Heart right ventricle (tissue), 16 donors: ENCODE results near the gene ADARB2. TPM values are rescaled to one million over a fixed set of nuclear protein-coding genes. Genes with fewer than 3 reads are reported as not detected.

ENCODE experiments used
- ATAC-seq, 8 donors: fragments of 200-7000 bp; cut with Tn5 transposase; one replicate each; pipeline ENCODE4 v1.9.1; 2020; ENCODE audit warnings: mild to moderate bottlenecking in 8 of 8, moderate library complexity in 8 of 8, moderate number of reproducible peaks in 1 of 8
- DNase-seq, 2 donors: peaks; one replicate each; pipeline ENCODE4 v3.0.0-alpha.2; 2020
- H3K27ac ChIP-seq, 10 donors: fragments of 200-600 bp; sonication (generic) in 2 of 10; one replicate each; pipeline versions ENCODE4 v1.5.0 to v1.8.0; 2020 to 2022; ENCODE audit warnings: mild to moderate bottlenecking in 3 of 10
- H3K27me3 ChIP-seq, 7 donors: fragments of 200-600 bp; one replicate each; pipeline ENCODE4 v1.8.0; 2021 to 2022; ENCODE audit warnings: mild to moderate bottlenecking in 2 of 7
- H3K36me3 ChIP-seq, 9 donors: fragments of 200-600 bp; sonication (generic) in 1 of 9; one replicate each; pipeline versions ENCODE4 v1.5.0 to v1.8.0; 2020 to 2022; ENCODE audit warnings: mild to moderate bottlenecking in 2 of 9
- H3K4me1 ChIP-seq, 9 donors: fragments of 200-600 bp; sonication (generic) in 1 of 9; one replicate each; pipeline versions ENCODE4 v1.5.0 to v1.8.0; 2020 to 2022; ENCODE audit warnings: mild to moderate bottlenecking in 4 of 9
- H3K4me3 ChIP-seq, 10 donors: fragments of 200-600 bp; sonication (generic) in 2 of 10; one replicate each; pipeline versions ENCODE4 v1.5.0 to v1.8.0; 2020 to 2022; ENCODE audit warnings: mild to moderate bottlenecking in 7 of 10, moderate library complexity in 2 of 10
- H3K9me3 ChIP-seq, 11 donors: fragments of 200-600 bp in 10 of 11; sonication (generic) in 2 of 11; one replicate each; pipeline versions ENCODE4 v1.5.0 to v1.8.0; 2013 to 2022; ENCODE audit warnings: mild to moderate bottlenecking in 2 of 11, control low read depth in 1 of 11, moderate library complexity in 1 of 11
- WGBS, 2 donors: extraction: QIAGEN DNeasy Blood & Tissue Kit; methylation state at CpG; one replicate each; pipeline ENCODE4 v1.1.7; 2013; ENCODE audit warnings: inconsistent platforms in 1 of 2; 5-methylcytosine and 5-hydroxymethylcytosine counted together
- intact Hi-C, 10 donors: fragments of 100-400 bp; cut with DNase I; formaldehyde crosslinking; loops; one replicate each; pipeline versions ENCODE4 v1.11.1 to v1.14.2; 2022
- polyA plus RNA-seq, 2 donors: library from polyadenylated mRNA; stranded (reverse); fragments of 200-250 nt; gene quantifications; one replicate each; pipeline ENCODE4 v1.2.3, GENCODE V29; 2013
- total RNA-seq, 10 donors: library from RNA; stranded (reverse); fragmentation: NEBNext Ultra II Directional in 3 of 10; extraction: Animal tissue kit (Norgen Biotek cat#: 25700) in 3 of 10; gene quantifications; one replicate each; pipeline versions ENCODE4 v1.2.1 to v1.2.4, GENCODE V29; 2021 to 2023
- TF ChIP-seq, protein P1 (sequence below), 9 donors: fragments of 200-600 bp; sonication (generic) in 2 of 9; IDR thresholded peaks; one replicate each; pipeline versions ENCODE4 v1.5.0 to v1.8.0; 2021 to 2022; ENCODE audit warnings: antibody characterized with exemption in 9 of 9, mild to moderate bottlenecking in 5 of 9, moderate library complexity in 1 of 9
- donor health status: Arrhythmogenic right ventricular cardiomyopathy.
- donor health status: ischemic (EF 13 %, LVEDD 7.1; RV severe dilation, severe dysfunction).
- donor health status: healthy with polysubstance abuse.
- donor health status: DM: no; HTN: yes; CAD: no.
- donor health status: DM: no; HTN: no; CAD: no.
- donor health status: ischemic (EF 25% LVEDD 6.9; RV normal size, moderate dysfunction).
- donor health status: ischemic (EF 25% LVEDD 5.7; RV mildly dilated, moderate dysfunction).
- donor health status: healthy.
- donor health status: DM: yes; HTN: yes; CAD: no.
- donor health status: Ischemic cardiomyopathy.
- donor health status: ischemic (EF 35%, LVEDD 5.7; RV mildly dilated, moderate dysfunction).
- donor health status: nonischemic (EF 11% LVEDD 7.7; RV severe dilation, severe dysfunction).
- donor health status: DM: yes; HTN: yes; CAD: no.
- donor health status: PGD.
- donor health status: ischemic (EF 29% LVEDD 5.4; RV normal size, mild dysfunction).
- donor health status: nonischemic (EF 23%, LVEDD 6.1; RV moderate dilation, normal function).

ADARB2 gene
- total and polyA plus RNA-seq, 12 donors = 0.08 to 0.47 (median 0.17) TPM; not detected in 2

DNA sequence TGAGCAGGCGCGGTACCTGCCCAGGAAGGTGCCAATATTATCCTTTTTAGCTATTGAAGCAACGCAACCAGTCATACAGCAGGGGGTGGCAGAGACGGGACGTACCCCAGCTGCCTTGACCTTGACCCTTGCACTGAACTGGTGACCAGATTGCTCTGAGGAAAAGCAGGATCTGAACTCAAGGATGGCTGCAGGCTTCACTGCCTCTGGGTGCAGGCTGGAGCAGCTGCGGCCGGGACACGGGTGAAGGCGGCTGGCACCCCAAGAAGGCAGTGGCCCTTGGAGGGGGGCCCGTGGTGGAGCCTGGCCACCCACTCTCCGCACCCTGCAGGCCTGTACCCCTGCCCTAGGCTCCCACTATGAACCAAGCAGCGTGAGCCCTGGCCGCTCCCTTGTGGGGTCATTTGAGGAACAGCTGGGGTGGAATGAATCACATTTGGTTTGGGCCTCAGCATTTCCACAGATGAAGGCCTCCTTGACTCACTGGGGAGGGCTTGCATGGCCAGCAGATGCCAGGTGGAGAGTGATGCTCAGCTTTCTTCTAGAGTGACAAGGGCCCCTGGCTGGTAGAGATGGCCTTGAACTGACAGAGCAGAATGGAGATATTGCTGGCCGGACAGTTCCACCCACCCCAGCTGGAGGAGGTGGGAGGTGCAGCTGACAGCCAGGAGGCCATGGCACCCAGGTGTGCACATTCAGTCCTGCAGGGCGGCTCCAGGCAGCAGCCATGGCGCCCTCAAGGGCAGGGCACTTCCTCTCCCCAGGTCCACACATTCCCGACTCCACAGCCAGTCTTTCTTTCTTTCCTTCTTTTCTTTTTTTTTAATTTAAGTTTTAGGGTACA, 462.4 kb downstream of the ADARB2 start:
- ATAC-seq = no peak
- intact Hi-C loops = no loop called here
- Histone ChIP-seq H3K9me3 (no peaks in the 10 kb centered on the region), H3K36me3 (no peaks in the 10 kb centered on the region), H3K27ac (no peak overlapping the region), H3K27me3 (peaks cover 0 to 4% (median 0%) of the 10 kb centered on the region in 7 donors), H3K4me1 (no peaks in the 10 kb centered on the region), H3K4me3 (no peak overlapping the region)
- 89 to 92% methylated on average over 17 of the region's 17 CpGs for WGBS, 2 donors
- TF ChIP-seq, protein P1, sequence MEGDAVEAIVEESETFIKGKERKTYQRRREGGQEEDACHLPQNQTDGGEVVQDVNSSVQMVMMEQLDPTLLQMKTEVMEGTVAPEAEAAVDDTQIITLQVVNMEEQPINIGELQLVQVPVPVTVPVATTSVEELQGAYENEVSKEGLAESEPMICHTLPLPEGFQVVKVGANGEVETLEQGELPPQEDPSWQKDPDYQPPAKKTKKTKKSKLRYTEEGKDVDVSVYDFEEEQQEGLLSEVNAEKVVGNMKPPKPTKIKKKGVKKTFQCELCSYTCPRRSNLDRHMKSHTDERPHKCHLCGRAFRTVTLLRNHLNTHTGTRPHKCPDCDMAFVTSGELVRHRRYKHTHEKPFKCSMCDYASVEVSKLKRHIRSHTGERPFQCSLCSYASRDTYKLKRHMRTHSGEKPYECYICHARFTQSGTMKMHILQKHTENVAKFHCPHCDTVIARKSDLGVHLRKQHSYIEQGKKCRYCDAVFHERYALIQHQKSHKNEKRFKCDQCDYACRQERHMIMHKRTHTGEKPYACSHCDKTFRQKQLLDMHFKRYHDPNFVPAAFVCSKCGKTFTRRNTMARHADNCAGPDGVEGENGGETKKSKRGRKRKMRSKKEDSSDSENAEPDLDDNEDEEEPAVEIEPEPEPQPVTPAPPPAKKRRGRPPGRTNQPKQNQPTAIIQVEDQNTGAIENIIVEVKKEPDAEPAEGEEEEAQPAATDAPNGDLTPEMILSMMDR (IDR thresholded peaks at IDR 0.05) = no peak
- no peak for DNase-seq

DNA sequence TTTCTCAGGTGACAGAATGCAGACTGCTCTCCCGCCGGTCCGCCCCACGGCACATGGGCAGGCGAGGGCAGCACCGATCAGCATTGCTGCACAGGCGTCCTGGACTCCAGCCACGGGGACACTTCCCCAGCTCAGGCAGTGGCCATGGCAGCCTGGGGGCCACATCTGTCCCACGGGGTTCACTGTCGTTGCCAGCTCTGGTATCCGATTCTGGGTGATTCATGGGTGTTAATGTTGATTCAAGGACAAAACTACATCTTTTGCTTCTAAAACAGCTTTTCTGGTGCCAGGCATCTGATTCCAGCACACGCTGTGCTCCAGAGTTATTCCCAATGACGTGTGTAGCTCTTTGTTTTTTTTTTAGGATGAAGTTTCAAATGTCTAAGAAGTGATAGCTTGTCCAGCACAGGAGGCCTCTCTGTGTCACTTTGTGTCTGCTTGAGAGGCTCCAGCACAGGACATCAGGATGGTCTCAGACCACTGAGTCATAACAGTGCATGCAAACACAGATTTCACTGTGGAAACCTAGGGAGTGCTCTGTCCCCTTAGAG, 463.1 kb downstream of the ADARB2 start:
- no peaks in the 10 kb centered on the region for H3K4me1 ChIP-seq
- DNase-seq = no peak
- no peaks in the 10 kb centered on the region for H3K9me3 ChIP-seq
- TF ChIP-seq, protein P1 (IDR thresholded peaks at IDR 0.05) = no peak
- no peaks in the 10 kb centered on the region for H3K36me3 ChIP-seq
- peaks cover 0 to 4% (median 0%) of the 10 kb centered on the region in 7 donors for H3K27me3 ChIP-seq
- intact Hi-C loops = no loop called here
- no peak overlapping the region for H3K27ac ChIP-seq
- no peak overlapping the region for H3K4me3 ChIP-seq
- WGBS, 2 donors = 80 to 88% methylated on average over 13 of the region's 13 CpGs
- ATAC-seq = no peak

DNA sequence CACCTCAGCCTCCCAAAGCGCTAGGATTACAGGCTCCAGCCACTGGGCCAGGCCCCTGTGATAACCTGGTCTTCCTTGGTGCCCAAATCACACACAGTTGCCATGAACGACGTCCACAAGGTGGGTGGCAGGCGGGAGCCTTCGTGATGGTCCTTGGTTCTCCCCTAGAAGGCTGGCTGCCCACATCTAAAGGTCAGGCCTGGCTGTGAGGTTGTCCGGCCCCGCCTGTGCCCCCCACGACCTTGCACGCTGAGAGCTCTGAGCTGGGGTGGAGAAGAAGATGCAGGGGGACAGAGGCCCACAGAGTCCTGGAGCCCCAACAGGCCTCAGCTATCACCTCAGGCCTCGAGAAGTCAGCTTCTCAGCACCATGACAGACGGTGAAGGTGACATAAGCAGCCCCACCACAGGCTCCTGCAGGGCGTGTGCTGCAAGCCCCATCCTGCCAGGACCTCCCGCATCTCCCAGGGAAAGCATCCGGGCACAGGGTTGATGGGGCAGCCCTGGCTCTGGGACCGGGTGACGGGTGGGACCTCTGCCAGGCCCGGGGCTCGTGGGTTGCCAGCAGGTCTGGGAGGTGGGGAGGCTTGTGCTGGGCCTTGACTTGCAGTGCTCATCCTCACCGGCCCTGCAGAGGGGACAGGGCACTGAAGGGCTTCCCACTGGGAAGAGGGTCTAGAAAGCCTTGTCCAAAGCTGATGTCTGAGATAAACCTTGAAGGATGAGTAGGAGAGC, 463.8 kb downstream of the ADARB2 start:
- DNase-seq = no peak
- no peak for ATAC-seq
- no peak overlapping the region for H3K27ac ChIP-seq
- no peak overlapping the region for H3K4me3 ChIP-seq
- intact Hi-C loops = no loop called here
- no peaks in the 10 kb centered on the region for H3K36me3 ChIP-seq
- WGBS, 2 donors = 89 to 91% methylated on average over 19 of the region's 19 CpGs
- no peaks in the 10 kb centered on the region for H3K9me3 ChIP-seq
- H3K27me3 ChIP-seq = peaks cover 0 to 4% (median 0%) of the 10 kb centered on the region in 7 donors
- no peaks in the 10 kb centered on the region for H3K4me1 ChIP-seq
- TF ChIP-seq, protein P1 (IDR thresholded peaks at IDR 0.05) = no peak

DNA sequence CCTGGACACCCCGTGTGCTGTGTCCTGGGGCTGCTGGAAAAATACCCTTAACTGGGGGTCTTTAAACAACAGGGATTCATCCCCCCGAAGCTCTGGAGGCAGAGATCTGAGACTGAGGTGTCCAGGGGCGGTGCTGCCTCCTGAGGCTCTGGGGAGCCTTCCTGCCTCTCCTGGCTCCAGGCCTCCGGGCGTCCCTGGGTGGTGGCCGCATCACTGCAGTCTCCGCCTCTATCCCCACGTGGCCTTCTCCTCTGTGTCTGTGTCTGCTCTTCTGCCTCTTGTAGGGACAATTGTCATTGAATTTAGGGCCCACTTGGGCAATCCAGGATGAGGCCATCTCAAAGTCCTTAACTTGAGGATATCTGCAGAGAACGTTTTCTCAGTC, 464.6 kb downstream of the ADARB2 start:
- Histone ChIP-seq H3K4me3 (no peak overlapping the region), H3K36me3 (no peaks in the 10 kb centered on the region), H3K4me1 (no peaks in the 10 kb centered on the region), H3K9me3 (no peaks in the 10 kb centered on the region), H3K27ac (no peak overlapping the region), H3K27me3 (peaks cover 0 to 4% (median 0%) of the 10 kb centered on the region in 7 donors)
- ATAC-seq = no peak
- 80 to 86% methylated on average over 9 of the region's 9 CpGs for WGBS, 2 donors
- DNase-seq = no peak
- TF ChIP-seq, protein P1 (IDR thresholded peaks at IDR 0.05) = no peak
- intact Hi-C loops = no loop called here
